A549 (cell line): ENCODE results near the gene TMEM8B.

Experiments used
- CHD2 ChIP-seq: fragments of 150-350 bp; IDR thresholded peaks from 2 replicates; pipeline ENCODE4 v1.6.1; 2014; ENCODE audit warnings: low read length; ENCODE audit not compliant: partially characterized antibody
- CTCF ChIP-seq: fragments of >200 bp; sonication (Bioruptor Twin); formaldehyde crosslinking; IDR thresholded peaks from 3 replicates; pipeline ENCODE4 v1.5.1; 2016
- ELK1 ChIP-seq: fragments of 150-350 bp; IDR thresholded peaks from 2 replicates; pipeline ENCODE4 v1.6.1; 2014; ENCODE audit warnings: low read depth, mild to moderate bottlenecking, low read length
- EP300 ChIP-seq, 2 experiments: fragments of >200 bp; sonication (Bioruptor Twin); formaldehyde crosslinking; IDR thresholded peaks; 2 replicates in 1 of 2; 3 replicates in 1 of 2; pipeline ENCODE4 v1.6.1; 2016 to 2017
- FOSL2 ChIP-seq, 2 experiments: fragments of 450-650 bp in 1 of 2; fragments of >200 bp in 1 of 2; sonication (Bioruptor Twin) in 1 of 2; formaldehyde crosslinking; IDR thresholded peaks; 2 replicates each; pipeline versions ENCODE4 v1.5.0 to v1.6.1; 2016 to 2020; ENCODE audit warnings: mild to moderate bottlenecking in 1 of 2, moderate library complexity in 1 of 2
- JUN ChIP-seq, 2 experiments: fragments of >200 bp; sonication (Bioruptor Twin); formaldehyde crosslinking; IDR thresholded peaks; 2 replicates in 1 of 2; 3 replicates in 1 of 2; pipeline ENCODE4 v1.6.1; 2016 to 2017
- POLR2A ChIP-seq: IDR thresholded peaks from 2 replicates; pipeline ENCODE4 v1.6.1; 2012; ENCODE audit warnings: mild to moderate bottlenecking, low read length
- REST ChIP-seq: fragments of 200-600 bp; sonication (generic); IDR thresholded peaks from 2 replicates; pipeline ENCODE4 v1.6.1; 2016; ENCODE audit warnings: antibody characterized with exemption, mild to moderate bottlenecking, moderate library complexity
- RFX5 ChIP-seq: fragments of 450-650 bp; IDR thresholded peaks from 2 replicates; pipeline ENCODE4 v1.7.1; 2014; ENCODE audit warnings: antibody characterized with exemption, mild to moderate bottlenecking, moderate library complexity

- TF ChIP-seq ELK1 (no peak), FOSL2 (IDR thresholded peaks at IDR 0.05) (no peak), FOSL2 (CRISPR knock-in tag; IDR thresholded peaks at IDR 0.05) (no peak), CTCF (peak; percentile 97), POLR2A (no peak), RFX5 (no peak), REST (no peak), JUN (IDR thresholded peaks at IDR 0.05) (no peak), CHD2 (no peak), EP300 (IDR thresholded peaks at IDR 0.05) (no peak)
Observed at GRCh38 chr9:35882263-35882848, 53.3 kb downstream of the TMEM8B start.
